GM19324 (cell line): ENCODE results near the gene SERPINA6.
"Not testable (repeated sequence)": the region's sequence is repeated elsewhere in the genome, so short reads cannot be mapped to it uniquely, and the experiment has no call there.

Experiments
- ATAC-seq: cut with Tn5 transposase; IDR thresholded peaks from one replicate; pipeline ENCODE4 v1.9.1; 2021; ENCODE audit warnings: mild to moderate bottlenecking, moderate library complexity; ENCODE audit not compliant: unreplicated experiment, low FRiP score

SERPINA6 gene

GRCh38 chr14:94322648-94323570 is at the start of gene SERPINA6:
SERPINA6 (minus strand) TSS chr14:94323336; CDS start chr14:94314648, 8,688 bp downstream.
- no peak for ATAC-seq

- ATAC-seq, result no peak
Observed at GRCh38 chr14:94372021-94372605, 49.0 kb upstream of the SERPINA6 start.

GRCh38 chr14:94370524-94370910 is 47.4 kb upstream of the SERPINA6 start:
- no peak for ATAC-seq

- not testable (repeated sequence) for ATAC-seq
Observed at GRCh38 chr14:94369766-94370523, 46.8 kb upstream of the SERPINA6 start.

- no peak for ATAC-seq
Observed at GRCh38 chr14:94368956-94369355, 45.8 kb upstream of the SERPINA6 start.

- no peak for ATAC-seq
Observed at GRCh38 chr14:94368243-94368590, 45.1 kb upstream of the SERPINA6 start.

- ATAC-seq, result no peak
Observed at GRCh38 chr14:94367347-94368242, 44.5 kb upstream of the SERPINA6 start.

GRCh38 chr14:94366146-94366915 is 43.2 kb upstream of the SERPINA6 start, which contains the start of gene SERPINA2:
SERPINA2 (minus strand) TSS chr14:94366698.
- ATAC-seq, result no peak

GRCh38 chr14:94365624-94366023 is 42.5 kb upstream of the SERPINA6 start:
- ATAC-seq, result no peak

GRCh38 chr14:94364964-94365363 is 41.8 kb upstream of the SERPINA6 start:
- no peak for ATAC-seq

- no peak for ATAC-seq
Observed at GRCh38 chr14:94364037-94364436, 40.9 kb upstream of the SERPINA6 start.

- no peak for ATAC-seq
Observed at GRCh38 chr14:94363151-94363624, 40.1 kb upstream of the SERPINA6 start.

- no peak for ATAC-seq
Observed at GRCh38 chr14:94362614-94363133, 39.5 kb upstream of the SERPINA6 start.

- ATAC-seq, result no peak
Observed at GRCh38 chr14:94361682-94362081, 38.5 kb upstream of the SERPINA6 start.

GRCh38 chr14:94360945-94361565 is 37.9 kb upstream of the SERPINA6 start:
- ATAC-seq, result no peak

- ATAC-seq, result no peak
Observed at GRCh38 chr14:94357166-94357565, 34.0 kb upstream of the SERPINA6 start.

GRCh38 chr14:94356379-94357056 is 33.4 kb upstream of the SERPINA6 start:
- ATAC-seq, result no peak

- ATAC-seq, result no peak
Observed at GRCh38 chr14:94355191-94355794, 32.2 kb upstream of the SERPINA6 start.
